NCI-H1105 (cell line): ENCODE measurements around the gene GCNT2.
A peak's percentile ranks its signal among the peaks of the same experiment; 100 is the strongest.
"Not testable (repeated sequence)": the region's sequence is repeated elsewhere in the genome, so short reads cannot be mapped to it uniquely, and the experiment has no call there.

ENCODE experiments used
- DNase-seq: peaks from one replicate; lab custom pipeline; 2025; lab: John Stamatoyannopoulos, UW

The GCNT2 gene

DNA sequence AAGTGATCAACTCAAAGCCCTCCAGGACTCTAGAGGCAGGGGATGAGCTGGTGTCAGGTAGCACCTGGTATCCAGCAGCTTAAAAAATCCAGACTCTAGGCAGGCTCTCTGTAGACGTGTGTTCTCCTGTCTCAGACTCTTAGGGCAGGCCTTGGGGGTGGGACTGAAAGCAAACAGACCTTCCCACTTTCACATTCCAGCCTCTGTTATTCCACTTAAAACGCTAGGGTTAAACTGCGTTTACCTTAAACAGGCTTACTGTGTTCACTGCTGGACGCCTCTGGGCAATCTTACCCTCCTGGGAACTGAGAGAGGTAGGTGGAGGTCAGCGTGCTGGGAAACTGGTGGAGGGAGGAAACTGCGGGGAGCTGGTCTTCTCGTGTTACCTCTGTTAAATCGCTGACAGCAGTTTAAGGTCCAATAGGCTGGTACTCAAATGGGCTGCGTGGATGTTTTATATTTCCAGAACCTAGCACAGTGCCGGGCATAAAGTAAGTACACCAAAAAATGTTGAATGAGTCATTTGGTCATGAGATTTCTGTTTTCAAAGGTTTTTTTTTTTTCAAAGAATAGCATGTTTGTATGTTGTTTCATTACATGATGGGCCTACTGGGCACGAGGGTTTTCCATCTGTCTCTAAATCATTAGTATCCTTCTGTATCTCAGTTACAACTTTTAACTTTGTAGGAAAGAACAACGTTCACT, at the start of gene GCNT2:
Gene GCNT2 (plus strand): TSS at position 248 of the 705 bp plus-strand sequence. CDS start 7,561 bp downstream, outside the sequence.
- no peak for DNase-seq

DNA sequence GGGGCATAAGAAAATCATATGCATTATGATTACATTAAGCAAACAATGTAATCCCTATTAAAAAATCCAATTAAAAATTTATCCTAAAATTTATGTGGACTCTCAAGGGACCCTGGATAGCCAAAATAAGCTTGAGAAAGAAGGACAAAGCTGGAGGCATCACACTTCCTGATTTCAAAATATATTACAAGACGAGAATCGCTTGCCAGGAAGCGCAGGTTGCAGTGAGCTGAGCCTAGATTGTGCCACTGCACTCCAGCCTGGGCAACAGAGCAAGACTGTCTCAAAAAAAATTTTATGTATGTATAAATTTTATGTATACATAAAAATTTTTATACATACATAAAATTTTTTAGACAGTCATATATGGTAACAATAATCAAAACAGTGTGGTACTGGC, 48.5 kb upstream of the GCNT2 start:
- DNase-seq = no peak

DNA sequence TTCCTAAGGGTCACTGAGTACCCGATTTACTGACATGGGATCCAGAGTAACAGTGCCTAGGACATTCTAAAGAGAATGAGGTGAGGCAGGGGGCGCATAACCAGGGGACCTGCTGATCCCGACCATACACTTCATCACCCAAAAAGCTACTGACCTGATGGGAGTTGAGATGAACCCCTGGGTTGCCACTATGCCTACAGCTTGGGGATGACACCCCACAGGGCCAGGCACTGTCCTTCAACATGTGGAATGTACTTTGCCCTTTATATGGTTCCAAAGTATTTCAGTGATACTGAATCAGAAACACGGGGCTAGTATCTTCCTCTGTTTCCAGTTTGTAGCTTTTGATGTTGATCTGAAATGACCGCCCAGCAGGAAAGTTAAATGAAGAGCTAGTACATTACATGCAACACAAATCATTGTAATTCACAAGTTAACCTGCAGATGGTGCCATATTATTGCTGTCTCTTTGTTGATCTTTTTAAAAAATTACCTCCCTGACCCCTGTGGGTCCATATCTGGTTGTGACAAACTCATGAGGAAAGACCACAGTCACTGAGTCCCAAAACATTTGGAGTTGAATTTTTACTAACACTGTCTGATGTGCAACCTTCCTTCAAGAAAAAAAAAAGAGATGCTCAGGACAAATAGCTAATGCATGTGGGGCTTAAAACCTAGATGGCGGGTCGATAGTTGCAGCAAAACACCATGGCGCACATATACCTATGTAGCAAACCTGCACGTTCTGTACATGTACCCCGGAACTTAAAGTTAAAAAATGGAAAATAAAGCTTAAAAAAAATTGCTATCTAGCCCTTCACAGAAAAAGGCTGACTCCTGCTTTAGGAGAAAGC, 42.7 kb upstream of the GCNT2 start:
- DNase-seq = peak; percentile 17

DNA sequence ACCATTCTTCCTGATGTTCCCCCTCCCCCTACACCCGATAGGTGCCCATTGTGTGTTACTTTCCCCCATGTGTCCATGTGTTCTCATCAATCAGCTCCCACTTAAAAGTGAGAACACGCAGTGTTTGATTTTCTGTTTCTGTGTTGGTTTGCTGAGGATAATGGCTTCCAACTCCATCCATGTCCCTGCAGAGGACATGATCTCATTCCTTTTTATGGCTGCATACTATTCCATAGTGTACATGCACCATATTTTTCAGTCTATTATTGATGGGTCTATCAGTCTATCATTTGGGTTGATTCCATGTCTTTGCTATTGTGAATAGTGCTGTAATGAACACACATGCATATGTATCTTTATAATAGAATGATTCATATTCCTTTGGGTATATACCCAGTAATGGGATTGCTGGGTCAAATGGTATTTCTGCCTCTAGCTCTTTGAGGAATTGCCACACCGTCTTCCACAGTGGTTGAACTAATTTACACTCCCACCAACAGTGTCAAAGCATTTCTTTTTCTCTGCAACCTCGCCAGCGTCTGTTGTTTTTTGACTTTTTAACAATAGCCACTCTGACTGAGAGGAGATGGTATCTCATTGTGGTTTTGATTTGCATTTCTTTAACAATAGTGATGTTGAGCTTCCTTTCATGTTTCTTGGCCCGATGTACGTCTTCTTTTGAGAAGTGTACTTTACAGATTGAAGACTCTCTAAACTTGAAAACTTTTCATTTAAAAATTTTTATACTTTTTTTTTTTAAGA, 41.0 kb upstream of the GCNT2 start:
- no peak for DNase-seq

DNA sequence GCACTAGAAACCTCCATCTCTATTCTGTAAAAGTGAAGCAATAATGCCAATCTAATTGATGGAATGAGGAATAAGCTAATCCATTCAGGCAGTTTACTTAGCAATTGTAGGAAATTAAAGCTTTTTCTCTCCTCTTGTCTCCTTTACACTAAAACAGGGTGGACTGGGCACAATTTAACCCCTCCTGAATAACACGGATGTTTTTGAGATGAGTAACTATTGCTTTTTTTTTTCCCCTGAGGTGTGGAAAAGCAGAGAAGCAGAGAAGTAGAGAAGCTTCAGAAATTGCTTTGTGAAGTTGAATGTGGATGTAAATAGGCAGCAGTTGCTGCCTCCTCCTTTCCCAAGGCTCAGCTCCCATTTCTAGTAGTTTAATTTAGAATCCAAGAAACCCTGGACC, 40.0 kb upstream of the GCNT2 start:
- no peak for DNase-seq

DNA sequence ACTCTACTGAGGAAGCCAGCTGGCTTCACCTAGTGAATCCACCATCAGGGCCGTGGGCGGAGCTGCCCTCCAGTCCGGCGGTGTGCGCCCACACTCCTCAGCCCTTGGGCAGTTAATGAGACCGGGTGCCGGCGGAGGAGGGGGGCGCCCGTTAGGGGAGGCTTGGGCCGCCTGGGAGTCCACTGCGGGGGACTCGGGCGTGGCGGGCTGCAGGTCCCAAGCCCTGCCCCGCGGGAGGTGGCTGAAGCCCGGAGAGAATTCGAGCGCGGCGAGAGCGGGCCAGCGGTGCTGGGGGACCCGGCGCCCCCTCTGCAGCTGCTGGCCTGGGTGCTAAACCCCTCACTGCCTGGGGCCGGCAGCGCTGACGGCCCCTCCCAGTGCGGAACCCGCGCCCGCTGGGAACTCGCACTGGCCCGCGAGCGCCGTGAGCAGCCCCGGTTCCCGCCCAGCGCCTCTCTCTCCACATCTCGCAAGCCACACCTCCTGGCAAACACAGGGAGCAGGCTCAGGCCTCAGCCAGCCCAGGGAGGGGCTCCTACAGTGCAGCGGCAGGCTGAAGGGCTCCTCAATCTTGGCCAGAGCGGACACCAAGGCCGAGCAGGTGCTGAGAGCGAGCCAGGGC, 38.4 kb upstream of the GCNT2 start:
- DNase-seq = no peak

DNA sequence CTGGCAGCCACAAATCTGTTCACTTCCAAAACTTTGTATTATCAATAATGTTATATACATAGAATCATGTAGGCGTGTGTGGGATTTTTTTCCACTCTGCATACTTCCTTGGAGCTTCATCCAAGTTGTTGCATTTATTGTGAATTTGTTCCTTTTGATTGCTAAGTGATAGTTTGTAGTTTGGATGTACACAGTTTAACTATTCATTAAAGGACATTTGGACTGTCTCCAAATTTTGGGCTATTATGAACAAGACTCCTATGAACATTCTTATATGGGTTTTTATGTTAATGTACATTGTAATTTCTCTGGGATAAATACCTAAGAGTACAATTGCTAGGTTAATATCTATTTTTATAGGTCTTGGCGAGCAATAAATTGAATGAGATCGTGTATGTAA, 36.2 kb upstream of the GCNT2 start:
- DNase-seq = no peak

DNA sequence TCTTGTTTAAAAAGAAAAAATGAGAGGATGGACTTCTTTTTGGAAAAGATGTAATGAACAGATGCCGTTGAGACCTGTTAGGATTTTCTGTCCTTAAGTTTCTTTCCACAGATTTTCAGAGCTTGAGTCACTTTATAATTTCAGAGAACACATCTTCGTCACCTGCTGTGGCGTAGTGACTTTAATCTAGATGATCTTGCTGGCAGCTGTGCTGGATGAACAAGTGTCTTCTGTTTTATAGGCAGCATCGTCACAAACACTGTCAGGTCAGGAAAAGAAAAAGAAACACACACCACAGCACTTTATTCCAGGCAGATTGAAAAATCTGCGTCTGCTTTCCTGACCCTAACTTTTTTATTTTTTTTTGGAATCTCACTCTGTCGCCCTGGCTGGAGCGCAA, 35.7 kb upstream of the GCNT2 start:
- no peak for DNase-seq

DNA sequence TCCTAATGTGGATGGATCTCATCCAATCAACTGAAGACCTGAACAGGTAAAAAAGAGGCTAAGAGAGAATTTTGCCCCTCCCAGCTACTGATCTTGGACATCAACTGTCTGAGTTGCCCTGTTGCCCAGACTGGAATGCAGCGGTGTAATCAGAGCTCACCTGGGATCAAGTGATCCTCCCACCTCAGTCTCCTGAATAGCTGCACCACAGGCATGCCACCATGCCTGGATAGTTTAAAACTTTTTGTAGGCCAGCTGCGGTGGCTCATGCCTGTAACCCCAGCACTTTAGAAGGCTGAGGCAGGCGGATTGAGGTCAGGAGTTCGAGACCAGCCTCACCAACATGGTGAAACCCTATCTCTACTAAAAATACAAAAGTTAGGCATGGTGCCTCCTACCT, 34.9 kb upstream of the GCNT2 start:
- DNase-seq = no peak

DNA sequence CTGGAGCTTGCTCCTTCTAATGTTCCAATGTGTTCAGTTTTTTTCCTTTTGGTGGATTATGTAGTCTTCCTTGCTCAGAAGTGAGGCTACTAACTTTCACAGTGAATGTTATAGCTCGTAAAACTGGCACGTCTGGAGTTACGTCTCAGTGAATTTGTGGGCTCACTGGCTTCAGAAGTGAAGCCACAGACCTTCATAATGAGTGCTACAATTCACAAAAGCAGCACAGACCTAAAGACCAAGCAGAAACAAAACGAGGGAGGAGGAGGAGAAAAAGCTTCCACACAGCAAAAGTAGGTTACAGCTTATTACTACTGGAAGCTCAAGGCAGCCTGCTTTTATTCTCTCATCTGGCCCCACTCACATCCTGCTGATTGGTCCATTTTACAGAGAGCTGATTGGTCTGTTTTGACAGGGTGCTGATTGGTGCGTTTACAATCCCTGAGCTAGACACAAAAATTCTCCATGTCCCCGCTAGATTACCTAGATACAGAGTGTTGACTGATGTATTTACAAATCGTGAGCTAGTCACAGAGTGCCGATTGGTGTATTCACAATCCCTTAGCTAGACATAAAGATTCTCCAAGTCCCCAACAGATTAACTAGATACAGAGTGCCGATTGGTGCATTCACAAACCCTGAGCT, 34.1 kb upstream of the GCNT2 start:
- DNase-seq = not testable (repeated sequence)

DNA sequence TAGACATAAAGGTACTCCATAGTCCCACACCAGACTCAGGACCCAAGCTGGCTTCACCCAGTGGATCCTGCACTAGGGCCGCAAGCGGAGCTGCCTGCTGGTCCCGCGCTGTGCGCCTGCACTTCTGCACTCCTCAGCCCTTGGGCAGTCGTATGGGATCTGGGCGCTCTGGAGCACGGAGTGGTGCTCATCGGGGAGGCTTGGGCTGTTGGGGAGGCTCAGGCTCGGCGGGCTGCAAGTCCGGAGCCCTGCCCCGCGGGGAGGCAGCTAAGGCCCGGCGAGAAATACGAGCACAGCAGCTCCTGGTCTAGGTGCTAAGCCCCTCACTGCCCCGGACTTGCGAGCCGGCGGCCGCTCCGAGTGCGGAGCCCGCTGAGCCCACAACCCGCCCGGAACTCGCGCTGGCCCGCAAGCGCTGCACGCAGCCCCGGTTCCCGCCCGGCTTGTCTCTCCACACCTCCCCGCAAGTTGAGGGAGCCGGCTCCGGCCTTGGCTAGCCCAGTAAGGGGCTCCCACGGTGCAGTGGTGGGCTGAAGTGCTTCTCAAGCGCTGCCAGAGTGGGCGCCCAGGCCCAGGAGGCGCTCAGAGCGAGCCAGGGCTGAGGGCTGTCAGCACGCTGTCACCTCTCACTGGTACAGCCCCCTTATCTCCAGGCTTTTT, 33.4 kb upstream of the GCNT2 start:
- DNase-seq = no peak

DNA sequence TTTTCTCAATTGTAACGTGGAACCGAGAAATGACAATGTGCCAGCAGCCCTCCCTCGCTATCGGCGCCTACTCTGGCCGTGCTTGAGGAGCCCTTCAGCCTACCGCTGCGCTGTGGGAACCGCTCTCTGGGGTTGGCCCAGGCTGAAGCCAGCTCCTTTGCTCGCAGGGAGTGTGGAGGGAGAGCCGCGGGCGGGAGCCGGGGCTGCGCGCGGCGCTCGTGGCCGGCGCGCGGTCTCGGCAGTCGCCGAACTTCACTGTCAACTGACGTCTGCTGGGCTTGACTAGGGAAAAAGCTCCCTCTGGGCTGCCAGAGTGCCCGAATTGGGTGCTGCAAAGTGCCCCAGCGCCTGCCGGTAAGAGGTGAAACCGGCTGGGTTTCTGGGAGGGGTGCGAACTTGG, 29.7 kb upstream of the GCNT2 start:
- DNase-seq = no peak

DNA sequence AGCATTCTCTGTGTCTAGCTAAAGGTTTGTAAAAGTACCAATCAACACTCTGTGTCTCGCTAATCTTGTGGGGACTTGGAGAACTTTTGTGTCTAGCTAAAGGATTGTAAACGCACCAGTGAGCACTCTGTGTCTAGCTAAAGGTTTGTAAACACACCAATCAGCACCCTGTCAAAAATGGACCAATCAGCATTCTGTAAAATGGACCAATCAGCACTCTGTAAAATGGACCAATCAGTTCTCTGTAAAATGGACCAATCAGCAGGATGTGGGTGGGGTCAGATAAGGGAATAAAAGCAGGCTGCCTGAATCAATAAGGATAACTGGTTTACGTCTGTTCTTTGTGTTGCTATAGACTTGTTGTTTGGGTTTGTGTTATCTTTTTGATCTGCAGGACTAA, 29.2 kb upstream of the GCNT2 start:
- DNase-seq = not testable (repeated sequence)

DNA sequence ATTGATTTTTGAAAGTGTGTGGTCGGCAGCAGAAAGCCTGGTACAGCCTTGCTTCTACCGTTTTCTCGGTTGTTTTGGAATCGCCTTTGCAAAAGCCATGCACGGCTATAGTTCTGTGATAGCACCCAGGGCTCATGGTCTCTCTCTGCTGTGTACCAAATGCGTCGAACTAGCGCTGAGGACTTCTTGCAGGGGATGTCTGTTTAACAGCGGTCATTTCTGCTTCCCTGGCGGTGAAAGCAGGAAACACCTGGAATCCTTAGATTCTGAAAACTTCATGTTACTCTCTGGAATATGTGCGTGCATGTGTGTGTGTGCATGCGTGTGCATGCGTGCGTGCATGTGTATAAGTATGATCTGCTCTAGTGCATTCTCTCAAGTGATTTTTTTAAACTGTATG, 26.1 kb upstream of the GCNT2 start:
- DNase-seq = no peak

DNA sequence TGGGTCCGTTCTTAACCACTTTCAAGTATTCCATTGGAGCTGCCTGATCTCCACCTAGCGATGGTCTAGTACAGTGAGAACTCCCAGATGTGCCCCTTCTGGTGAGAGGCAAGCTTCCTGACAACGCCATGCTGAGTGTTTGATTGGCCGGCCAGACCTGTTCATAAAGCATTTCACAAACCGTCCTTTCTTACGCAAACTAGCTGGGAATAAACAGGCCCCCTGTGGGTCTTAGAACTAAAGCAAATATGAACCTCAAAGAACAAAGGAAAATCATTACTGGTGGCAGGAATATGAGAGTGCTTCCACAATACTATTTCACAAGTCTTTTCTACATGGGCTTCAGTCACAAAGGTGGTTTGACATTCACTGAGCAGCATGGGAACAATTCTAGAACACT, 15.6 kb upstream of the GCNT2 start:
- no peak for DNase-seq

DNA sequence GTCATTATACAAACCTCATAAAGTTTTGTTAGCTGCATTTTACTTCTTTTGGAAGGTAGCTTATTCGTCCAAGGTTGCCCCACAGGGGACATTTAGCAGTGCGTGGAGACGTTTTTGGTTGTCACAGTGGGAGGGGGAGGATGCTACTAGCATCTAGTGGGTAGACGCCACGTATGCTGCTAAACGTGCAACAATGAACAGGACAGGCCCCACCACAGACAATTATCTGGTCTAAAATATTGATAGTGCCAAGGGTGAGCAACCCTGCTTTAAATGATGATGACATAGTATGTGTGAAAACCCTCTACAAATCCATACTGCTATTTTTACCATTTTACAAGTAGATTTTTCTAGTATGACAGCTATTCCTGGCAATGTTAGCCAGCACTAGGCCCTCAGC, 13.9 kb upstream of the GCNT2 start:
- DNase-seq = no peak

DNA sequence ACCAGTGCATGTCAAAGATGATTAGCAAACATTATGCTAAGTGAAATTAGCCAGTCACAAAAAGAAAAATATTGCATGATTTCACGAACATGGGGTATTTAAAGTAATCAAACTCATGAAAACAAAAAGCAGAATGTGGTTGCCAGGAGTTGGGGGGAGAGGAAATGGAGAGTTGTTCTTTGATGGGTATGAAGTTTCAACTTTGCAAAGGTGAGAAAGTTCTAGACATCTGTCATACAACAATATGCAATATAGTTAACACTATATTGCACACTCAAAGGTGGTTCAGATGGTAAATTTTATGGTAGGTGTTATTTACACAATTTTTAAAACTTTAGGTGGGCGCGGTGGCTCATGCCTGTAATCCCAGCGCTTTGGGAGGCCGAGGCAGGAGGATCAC, 13.4 kb upstream of the GCNT2 start:
- no peak for DNase-seq

DNA sequence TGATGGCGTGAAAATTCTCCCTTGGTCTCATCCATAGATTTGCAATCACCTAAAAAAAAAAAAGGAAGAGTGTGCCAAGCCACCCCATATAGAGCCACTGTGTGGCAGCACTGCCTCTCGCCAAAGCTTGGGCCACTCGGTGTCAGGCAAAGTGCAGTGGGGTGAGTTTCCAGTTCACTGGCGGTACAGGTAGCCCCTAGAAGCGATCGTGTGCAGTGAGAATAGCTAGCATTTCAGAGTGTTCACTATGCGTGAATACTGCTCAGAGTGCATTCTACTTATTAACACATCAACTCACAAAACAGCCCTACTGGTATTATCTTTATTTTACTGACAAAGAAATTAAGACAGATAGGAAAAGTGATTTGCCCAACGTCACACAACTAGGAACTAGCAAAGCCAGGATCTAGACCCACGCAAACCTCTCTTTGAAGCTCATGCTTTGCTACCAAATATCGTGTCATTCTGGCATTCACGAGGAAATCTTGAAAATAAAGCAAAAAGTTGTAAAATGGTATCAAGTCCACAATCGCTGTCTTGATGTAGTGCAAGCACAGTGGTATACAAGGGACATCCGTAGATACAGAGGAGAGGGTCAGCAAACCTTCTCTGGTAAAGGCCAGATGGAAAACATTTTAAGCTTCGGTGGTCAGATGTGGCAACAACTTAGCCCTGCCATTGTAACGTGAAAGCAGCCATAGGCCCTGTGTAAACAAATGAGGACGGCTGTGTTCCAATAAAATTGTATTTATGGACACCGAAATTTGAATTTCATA, 10.4 kb upstream of the GCNT2 start:
- peak; percentile 61 for DNase-seq

DNA sequence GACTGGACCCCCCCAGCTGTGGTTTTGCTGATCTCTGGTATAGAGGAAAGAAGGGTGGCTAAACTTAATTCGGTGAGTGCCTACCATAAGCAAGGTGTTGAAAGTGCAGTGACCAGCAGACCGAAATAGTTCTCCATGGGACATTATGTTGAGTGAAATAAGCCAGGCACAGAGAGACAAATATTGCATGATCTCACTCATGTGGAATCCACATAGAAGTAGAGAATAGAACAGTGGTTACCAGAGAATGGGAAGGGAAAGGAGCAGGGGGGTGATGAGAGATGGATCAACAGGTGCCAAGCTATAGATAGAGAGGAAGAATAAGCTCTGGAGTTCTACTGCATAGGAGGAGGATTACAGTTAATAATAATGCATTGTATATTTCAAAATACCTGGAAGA, 9.7 kb upstream of the GCNT2 start:
- DNase-seq = no peak

DNA sequence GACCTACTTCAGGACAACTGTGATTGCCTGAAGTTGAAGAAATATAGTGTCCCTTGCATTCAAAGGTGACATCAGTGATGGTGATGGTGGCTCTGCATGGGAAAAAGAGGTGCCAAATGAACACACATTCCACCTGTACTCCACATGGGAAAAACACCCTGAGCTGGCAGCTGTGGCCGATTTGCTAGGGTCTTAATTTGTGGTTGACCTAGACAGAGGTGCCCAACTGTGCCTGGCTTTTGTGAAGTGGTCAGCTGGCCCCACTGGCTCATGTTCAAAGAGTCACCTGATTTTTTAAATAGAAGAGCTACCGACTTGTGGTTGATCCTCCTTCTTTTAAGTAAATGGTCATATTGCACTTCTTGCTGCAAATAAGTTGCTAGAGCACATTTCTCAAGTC, 7.6 kb upstream of the GCNT2 start:
- DNase-seq = no peak
